Stimulated activated CD8-positive, alpha-beta memory T cell treated with anti-CD3 and anti-CD28 coated beads, Interleukin-12 subunit alpha, Interleukin-12 subunit beta, amount 100 ng/mL, for 1 hour (primary cell): Measurements from ENCODE around the gene NCL.
"Not testable (repeated sequence)": the region's sequence is repeated elsewhere in the genome, so short reads cannot be mapped to it uniquely, and the experiment has no call there.

Experiments used
- DNase-seq: peaks from one replicate; pipeline ENCODE4 v3.0.0-alpha.2; 2020; ENCODE audit warnings: low read depth

Gene NCL

DNA sequence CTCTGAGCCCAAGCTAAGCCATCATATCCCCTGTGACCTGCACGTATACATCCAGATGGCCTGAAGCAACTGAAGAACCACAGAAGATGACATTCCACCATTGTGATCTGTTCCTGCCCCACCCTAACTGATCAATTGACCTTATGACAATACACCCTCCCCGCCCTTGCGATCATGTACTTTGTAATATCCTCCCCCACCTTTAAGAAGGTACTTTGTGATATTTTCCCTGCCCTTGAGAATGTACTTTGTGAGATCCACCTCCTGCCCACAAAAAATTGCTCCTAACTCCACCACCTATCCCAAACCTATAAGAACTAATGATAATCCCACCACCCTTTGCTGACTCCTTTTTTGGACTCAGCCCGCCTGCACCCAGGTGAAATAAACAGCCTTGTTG lies 33.8 kb downstream of the NCL start:
- not testable (repeated sequence) for DNase-seq

DNA sequence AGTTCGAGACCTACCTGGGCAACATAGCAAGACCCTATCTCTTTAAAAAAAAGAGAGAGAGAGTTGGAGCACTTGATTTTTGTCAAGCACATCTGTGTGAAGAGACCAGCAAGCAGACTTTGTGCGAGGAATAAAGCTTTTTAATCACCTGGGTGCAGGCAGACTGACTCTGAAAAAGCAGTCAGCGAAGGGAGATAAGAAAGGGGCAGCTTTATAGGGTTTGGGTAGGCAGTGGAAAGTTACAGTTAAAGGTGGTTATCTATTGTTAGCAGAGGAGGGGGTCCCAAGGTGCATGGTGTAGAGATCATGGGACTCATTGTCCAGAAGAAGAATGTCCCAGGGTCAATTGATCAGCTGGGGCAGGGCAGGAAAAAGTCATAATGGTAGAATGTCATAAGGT lies 34.4 kb downstream of the NCL start:
- no peak for DNase-seq

DNA sequence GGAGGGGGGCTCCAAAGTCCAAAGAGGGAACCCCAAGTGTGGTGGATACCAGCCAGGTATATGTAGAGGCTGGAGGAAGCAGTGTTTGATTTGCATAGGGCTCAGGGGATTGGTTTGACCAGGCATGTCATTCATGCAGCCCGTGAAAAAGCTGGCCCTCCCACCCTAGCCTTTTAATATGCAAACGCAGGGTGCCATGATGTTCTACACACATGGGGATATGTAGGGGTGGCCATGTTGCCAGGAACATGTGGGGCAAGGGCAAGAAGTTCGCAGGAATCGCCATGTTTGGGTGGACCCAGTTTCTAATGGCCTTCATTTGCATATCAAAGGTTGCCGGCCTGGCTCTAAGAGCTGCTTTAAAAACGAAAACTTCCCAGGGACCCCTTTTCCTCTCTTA lies 35.1 kb downstream of the NCL start:
- no peak for DNase-seq

DNA sequence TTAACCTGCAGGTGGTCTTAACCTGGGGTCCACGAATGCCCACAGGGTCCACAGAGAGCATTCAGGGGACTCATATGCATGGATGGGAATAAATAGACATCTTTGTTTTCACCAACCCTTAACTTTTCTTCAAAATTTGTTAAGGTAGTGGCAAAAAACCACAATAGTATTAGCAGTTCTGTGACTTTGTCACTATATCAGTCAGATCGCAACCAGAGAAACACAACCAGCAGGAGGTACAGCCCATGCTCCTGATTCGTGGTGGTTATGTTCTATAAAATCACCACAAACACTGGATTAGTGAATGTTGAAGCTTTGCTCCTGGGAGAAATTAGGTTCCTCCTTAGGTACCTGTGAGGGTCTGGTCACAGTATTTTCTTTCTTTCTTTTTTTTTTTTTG lies 37.2 kb downstream of the NCL start:
- no peak for DNase-seq

DNA sequence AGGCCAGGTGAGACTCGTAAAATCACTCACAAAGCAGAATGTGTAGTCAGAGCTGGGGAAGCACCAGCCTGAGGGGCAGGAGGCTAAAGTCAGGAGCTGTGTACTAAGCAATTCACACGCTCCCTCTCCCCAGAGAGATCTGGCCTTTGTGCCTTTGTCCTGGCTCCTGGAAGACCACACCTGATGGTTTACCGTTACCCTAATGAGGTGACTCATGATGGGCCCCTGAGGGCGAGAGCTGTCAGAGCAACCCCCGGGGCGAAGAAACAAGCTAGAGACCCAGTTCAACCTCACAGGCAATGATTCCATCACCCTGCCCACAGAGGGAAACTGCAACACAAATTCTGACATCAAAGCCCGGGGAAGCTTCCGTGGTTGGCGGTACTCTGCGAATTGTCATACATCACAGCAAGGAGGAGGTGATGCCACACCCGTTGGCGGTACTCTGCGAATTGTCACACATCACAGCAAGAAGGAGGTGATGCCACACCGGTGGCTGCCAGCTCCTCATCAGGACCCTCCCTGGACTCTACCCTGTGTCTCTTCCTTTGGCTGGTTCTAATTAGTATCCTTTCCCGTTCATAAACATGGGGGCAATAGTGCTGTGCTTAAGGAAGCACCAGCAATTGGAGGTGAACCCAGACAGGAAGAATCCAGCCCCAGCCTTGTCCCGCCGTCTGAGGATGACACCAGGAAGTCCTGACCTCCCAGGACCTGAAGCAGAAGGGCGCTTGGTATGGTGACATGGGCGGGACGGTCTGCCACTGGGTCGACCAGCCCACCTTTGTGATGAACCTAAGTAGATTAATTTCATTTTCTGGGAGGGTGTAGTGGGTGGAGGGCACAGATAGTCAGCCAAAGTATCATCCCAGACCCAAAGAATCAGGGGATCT lies 38.2 kb downstream of the NCL start:
- DNase-seq, result peak; percentile 32

DNA sequence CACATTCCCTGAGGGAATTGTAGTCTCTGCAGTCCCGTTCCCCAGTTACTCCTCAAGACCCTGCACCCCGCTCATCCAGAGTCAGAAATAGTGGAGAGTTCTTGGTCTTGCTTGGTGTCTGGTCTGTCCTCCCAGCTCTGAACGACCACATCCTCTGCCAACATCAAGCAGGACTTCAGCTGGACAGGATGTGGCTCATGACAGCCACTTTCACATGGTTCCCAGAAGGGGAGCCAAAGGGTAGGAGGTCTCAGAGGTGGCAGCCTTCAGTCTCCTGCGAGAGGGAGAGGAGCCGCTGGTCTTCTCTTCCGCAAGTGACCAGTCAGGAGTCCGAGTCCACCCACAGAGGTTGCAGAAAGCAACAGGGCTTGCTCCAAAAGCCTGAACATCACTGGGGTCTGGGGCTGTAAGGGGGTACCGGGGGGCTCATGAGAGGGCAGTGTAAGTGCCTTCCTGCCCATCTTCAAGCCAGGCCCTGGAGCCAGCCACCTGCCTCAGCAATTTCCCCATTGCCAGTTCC lies 38.9 kb downstream of the NCL start:
- no peak for DNase-seq

DNA sequence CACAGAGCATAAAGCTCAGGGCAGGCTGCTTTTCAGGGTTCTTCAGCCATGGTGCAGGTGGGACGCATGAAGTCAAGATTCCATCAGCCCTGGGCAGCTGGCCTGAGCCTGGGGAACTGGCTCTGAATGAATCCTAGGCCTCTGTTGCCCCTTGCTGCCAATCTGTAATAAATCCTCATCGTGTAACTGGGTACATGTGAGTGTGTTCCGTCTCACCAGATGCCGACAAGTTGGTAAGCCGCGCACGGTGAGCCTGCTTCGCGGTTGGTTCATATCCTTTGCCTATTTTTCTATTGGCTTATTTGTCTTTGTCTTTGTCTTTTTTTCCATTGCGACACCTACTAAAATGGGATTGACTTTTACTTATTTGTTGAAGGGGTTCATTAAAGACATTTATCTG lies 41.1 kb downstream of the NCL start:
- DNase-seq, result no peak

DNA sequence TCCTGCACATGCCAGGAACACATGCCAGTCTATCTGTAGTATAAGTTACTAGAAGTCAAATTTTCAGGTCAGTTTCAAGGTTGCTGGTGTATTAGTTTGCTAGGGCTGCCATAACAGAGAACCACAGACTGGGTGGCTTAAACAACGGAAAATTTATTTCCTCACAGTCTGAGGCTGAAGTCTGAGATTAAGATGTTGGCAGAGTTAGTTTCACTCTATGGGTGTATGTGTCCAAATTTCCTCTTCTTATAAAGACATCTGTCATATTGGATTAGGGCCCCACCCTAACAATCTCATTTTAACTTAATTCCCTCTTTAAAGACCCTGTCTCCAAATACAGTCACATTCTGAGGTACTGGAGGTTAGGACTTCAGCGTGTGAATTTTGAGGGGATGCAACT lies 42.2 kb downstream of the NCL start:
- no peak for DNase-seq

DNA sequence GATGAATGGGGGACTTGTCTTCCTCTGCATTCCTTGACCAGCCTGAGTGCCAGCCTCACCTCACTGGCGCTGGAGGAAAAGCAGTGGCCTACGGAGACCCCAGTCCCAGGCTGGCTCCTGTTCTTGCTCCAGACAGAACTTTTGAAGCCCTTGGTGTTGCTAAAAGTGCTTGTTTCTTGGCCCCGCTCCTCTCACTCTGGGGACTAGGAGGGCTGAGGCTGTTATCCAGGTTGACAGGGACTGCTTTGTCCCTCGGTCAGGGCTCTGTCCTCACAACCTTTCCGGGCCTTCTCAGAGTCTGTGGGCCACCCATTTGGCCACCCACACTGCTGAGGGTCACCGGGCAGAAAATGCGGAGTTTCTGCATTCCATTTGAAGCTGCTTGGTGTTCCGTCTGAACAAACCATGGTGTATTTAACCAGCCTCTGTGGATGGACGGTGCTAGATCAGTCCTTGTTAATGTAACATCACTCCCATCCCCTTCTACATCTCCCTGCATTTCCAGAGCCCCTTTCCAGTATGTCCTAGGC lies 43.2 kb downstream of the NCL start:
- DNase-seq, result no peak

DNA sequence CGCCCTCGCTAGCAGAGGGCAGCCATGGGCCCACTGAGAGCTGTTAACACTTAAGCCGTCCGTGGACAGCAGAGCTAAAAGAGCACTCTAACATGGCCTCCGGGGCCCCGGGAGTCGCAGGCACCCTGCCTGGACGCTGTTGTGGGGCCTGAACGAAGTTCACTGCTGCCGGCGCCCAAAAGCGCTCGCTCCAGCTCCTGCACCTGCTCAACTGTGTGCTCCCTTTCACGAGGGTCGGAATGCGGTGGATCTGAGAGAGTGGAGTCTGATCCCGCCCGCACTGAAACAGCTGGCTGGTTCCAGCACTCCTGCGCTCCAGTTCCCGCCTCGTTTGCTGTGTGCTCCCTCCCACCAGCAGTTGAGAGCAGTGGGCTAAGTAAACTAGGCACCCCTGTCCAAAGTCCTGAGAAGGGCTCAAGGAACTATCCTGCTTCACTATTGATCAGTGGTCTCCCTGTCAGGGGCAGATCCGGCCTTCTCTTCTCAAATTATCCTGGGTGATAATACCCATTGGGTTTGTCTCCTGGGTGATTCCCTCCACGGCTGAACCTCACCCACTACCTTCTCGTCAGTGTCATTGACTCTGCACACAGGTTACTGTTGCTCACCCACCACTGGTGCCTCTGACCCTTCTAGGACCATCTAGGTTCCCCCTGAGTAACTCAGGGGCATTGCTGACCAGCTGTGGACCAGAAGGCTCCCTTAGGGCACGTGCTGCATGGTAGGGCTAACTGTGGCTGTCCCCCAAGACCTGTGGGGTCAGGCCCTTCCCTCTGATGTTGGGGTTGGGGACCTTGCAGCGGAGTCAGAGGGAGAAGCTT lies 45.3 kb downstream of the NCL start:
- no peak for DNase-seq

DNA sequence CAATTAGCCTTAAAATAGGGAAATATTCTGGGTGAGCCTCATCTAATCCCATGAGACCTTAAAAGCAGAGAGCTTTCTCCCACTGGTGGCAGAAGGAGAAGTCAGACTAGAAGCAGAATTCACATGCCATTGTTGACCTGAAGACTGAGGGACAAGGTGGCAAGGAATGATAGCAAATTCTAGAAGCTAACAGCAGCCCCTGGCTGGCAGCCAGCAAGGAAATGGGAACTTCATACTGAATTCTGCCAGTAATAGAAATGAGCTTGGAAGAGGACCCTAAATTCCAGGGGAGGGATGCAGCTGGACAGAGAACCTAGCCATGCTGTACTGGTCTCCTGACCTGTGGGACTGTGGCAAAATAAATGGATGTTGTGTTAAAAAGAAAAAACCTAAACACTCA lies 49.3 kb downstream of the NCL start:
- DNase-seq, result no peak

DNA sequence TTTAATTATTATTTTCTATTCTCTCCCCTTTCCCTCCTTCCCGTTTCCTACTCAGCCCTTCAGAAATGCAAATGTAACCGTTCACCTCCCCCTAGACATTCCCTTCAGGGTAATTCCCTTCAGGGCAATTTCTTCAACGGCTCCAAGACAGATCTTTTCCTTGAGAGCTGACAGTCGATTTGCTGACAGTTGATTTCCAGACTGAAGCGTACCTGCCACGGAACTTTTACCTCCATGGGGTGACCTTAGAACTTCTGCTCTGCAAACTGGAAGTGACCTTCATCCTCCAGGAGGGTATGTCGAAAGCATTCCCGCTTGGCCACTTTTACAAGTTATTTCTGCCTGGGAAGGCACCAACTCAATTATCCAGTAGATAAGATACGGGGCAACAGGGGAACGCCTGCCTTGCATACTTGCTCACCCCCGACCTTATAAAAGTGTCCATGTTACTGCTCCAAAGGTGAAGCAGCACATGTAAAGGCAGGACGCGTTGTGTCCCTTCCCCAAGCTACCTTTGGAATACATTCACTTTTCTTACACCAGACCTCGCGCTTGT lies 50.3 kb downstream of the NCL start:
- DNase-seq, result no peak

DNA sequence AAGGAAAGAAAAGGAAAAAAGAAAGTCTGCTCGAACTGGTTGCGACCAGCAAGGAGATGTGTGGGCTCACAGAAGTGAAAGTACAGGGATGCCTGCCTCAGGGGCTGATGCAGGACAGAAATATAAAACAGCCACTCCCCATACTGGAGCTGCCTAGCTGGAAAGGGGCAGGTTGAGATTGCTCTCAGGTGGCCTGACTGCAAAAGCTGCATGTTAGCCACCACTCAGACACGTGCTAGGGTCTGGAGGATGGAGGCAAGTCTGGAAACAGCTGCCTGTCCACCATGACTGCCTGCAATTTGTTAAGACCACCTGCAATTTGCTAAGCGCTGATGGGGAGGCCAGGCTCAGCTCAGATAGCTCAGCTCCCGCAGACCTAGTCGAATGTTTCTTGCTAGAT lies 50.8 kb downstream of the NCL start:
- no peak for DNase-seq

DNA sequence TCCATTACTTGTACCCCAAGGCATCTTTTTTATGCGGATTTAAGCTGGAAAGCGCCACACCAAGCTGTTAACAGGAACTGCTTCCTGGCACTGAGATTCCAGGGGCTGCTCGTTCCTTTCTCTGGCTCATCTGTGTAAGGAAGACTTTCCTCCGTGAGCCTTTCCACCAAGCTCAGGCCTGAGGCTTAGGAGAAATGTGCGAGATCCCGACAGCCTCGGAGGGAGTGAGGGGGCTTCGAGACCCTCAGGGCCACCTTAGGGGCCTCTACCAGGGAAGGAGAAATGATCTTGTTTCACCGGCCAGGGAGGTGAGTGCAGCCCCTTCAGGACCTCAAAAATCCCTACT lies 51.7 kb downstream of the NCL start:
- no peak for DNase-seq

DNA sequence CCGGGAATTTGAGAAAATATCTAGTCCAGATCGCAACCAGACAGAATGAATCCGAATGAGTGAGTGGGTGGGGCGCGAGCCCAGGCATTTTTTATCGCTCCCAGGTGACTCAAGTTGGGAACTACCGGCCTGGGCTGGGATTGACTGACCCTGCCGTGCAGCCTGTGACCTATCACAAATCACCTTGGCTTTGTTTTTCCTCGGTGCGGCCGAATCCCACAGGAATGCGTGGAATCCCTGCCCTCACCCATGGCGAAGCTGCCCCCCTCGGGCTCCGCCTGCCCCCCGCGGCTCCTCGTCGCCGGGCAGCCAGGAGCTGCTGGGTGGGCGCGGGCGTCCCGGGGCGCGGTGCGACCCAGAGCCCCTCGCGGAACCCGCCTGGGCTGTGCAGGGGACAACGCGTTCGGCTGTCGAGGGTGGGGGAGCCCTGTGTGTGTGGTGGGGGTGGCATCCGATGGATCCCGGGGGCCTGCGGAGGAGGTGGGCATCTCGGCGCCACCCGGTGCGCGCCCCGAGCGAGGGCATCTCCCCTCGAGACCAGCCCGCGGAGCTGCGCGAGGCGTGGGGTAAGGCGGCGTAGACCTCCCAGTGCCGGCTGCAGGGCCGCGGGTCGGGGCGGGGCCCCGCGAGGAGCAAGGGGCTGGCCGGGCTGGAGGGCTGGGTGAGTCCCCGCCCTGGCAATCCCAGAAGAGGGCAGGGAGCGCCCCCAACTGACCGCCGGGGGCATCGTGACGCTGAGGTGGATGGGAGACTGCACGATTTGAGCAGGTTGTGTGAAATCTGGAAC lies 52.3 kb downstream of the NCL start:
- peak; percentile 47 for DNase-seq

DNA sequence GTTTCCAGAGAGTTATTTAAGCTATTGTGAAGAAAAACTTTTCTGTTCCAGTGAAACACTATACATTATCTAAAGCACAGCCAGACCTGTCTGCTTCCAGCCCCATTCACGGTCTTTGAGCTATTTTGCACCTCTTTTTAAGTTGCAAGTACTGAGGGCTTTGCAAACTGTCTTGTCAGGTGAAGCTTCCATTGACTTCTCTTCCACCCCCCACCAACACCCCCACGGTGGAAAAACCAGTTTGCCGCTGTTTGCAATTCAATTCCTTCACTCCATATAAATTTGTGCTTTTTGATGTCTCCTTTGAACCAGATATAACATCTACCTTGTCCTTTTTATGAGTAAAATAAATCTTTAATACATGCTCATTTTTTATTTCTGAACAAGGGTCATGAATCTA lies 53.0 kb downstream of the NCL start:
- DNase-seq, result no peak

DNA sequence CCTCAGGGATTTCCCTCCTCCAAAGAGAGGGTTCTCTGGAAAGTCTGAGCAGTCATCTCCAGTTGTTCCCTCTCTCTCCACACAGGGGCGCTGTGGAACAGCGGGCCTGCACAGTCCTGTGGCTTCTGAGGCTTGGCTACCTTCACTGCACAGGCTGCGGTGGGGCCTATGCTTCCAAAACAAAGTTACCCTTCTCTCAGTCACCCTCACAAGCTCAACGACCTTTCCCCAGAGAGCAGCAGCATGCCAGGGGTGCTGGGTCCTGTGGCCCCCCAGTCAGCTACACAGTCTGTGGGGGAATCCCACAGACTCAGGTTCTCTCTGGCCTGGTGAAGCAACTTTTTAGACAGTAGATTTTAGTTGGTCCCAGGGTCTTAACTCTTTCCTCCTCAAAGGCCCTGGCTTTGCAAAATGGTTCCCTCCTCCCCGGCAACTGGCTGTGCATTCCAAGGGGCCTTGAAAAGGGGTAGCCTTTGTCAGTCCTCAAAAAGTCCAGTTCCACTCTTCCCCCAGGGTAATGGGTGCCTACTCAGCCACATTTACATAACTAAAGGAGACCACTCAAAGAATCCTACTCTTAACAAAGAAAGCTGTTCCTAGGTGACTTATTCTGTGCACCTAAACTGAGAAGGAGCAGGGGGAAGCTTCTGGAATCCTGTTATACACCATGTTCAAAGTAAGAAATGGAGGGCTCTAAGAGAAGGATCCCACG lies 53.8 kb downstream of the NCL start:
- DNase-seq, result no peak

DNA sequence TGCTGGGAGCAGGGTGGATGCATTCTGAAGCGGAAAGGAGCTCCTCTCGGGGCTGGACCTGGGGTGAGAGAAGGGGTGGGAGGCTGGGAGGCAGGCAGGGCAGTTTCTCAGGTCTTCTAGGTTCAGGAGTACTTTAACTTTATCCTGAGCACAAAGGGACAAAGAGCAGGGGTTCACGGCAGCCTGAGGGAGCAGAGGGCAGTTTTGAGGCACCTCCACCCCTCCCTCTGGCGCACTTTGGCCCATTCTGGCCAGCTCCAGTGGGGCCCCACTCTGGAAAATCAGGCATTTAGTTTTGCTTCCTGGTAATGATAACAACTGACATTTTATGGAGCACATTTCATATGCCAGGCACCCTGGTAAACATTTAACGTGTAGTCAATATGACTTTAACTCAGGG lies 54.5 kb downstream of the NCL start:
- no peak for DNase-seq

DNA sequence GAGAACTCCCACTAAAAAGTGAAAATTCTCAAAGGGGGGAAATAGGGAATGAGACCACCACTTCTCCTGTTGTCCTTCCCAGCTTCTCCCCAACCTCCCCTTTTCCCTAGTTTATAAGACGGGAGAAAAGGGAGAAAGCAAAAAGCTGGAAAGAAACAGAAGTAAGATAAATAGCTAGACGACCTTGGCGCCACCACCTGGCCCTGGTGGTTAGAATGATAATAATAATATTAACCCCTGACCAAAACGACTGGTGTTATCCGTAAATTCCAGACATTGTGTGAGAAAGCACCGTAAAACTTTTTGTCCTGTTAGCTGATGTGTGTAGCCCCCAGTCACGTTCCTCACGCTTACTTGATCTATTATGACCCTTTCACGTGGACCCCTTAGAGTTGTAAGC lies 56.0 kb downstream of the NCL start:
- DNase-seq, result not testable (repeated sequence)

DNA sequence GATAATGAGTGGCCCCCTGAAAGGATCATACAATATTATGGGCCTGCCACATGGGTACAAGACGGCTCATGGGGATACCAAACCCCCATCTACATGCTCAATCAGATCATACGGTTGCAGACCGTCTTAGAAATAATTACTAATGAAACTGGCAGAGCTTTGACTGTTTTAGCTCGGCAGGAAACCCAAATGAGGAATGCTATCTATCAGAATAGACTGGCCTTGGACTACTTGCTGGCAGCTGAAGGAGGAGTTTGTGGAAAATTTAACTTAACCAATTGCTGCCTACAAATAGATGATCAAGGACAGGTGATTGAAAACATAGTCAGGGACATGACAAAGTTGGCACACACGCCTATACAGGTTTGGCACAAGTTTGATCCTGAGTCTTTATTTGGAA lies 56.6 kb downstream of the NCL start:
- DNase-seq, result not testable (repeated sequence)
